Adipocyte (in vitro differentiated cells): Measurements from ENCODE around the gene MAP2K5.
"Not testable (repeated sequence)": the region's sequence is repeated elsewhere in the genome, so short reads cannot be mapped to it uniquely, and the experiment has no call there.

Experiments
- DNase-seq: peaks from one replicate; pipeline ENCODE4 v3.0.0-alpha.2; 2015; ENCODE audit warnings: low read depth
- H3K27me3 ChIP-seq: replicated peaks from 2 replicates; pipeline ENCODE4 v1.7.0; 2013; ENCODE audit warnings: mild to moderate bottlenecking, low read length, moderate library complexity; ENCODE audit not compliant: control insufficient read depth, insufficient read depth
- H3K36me3 ChIP-seq: 2 replicates; pipeline ENCODE4 v1.7.0; 2013; ENCODE audit warnings: low read length, mild to moderate bottlenecking, moderate library complexity; ENCODE audit not compliant: control insufficient read depth, insufficient read depth, severe bottlenecking
- H3K4me1 ChIP-seq: 2 replicates; pipeline ENCODE4 v1.7.0; 2013; ENCODE audit warnings: mild to moderate bottlenecking, low read length, moderate library complexity; ENCODE audit not compliant: control insufficient read depth, insufficient read depth
- H3K4me3 ChIP-seq: 2 replicates; pipeline ENCODE4 v1.7.0; 2013; ENCODE audit warnings: mild to moderate bottlenecking, low read length, moderate library complexity
- H3K9ac ChIP-seq: 2 replicates; pipeline ENCODE4 v1.7.0; 2013; ENCODE audit warnings: mild to moderate bottlenecking, low read length, moderate library complexity
- H3K9me3 ChIP-seq: 2 replicates; pipeline ENCODE4 v1.7.0; 2013; ENCODE audit warnings: mild to moderate bottlenecking, low read length, moderate library complexity; ENCODE audit not compliant: control insufficient read depth

MAP2K5 gene

GRCh38 chr15:67606742-67607141, 64.2 kb downstream of the MAP2K5 start:
- no peak overlapping the region for H3K4me3 ChIP-seq
- DNase-seq, result no peak
- H3K9ac ChIP-seq, result no peak overlapping the region
- no peaks in the 10 kb centered on the region for H3K27me3 ChIP-seq
- H3K36me3 ChIP-seq, result no peaks in the 10 kb centered on the region
- no peaks in the 10 kb centered on the region for H3K4me1 ChIP-seq
- no peaks in the 10 kb centered on the region for H3K9me3 ChIP-seq

GRCh38 chr15:67607329-67607728, 64.8 kb downstream of the MAP2K5 start:
- Histone ChIP-seq H3K4me1 (no peaks in the 10 kb centered on the region), H3K9ac (no peak overlapping the region), H3K36me3 (no peaks in the 10 kb centered on the region), H3K27me3 (no peaks in the 10 kb centered on the region), H3K4me3 (no peak overlapping the region), H3K9me3 (no peaks in the 10 kb centered on the region)
- DNase-seq, result no peak

GRCh38 chr15:67607959-67608637, 65.6 kb downstream of the MAP2K5 start:
- no peak for DNase-seq
- Histone ChIP-seq H3K4me3 (no peak overlapping the region), H3K9me3 (no peaks in the 10 kb centered on the region), H3K36me3 (no peaks in the 10 kb centered on the region), H3K9ac (no peak overlapping the region), H3K4me1 (no peaks in the 10 kb centered on the region), H3K27me3 (no peaks in the 10 kb centered on the region)

- H3K4me1 ChIP-seq, result no peaks in the 10 kb centered on the region
- no peaks in the 10 kb centered on the region for H3K36me3 ChIP-seq
- H3K27me3 ChIP-seq, result no peaks in the 10 kb centered on the region
- no peaks in the 10 kb centered on the region for H3K9me3 ChIP-seq
- no peak overlapping the region for H3K4me3 ChIP-seq
- no peak overlapping the region for H3K9ac ChIP-seq
- no peak for DNase-seq
These were observed 66.1 kb downstream of the MAP2K5 start for GRCh38 chr15:67608638-67608959.

- no peak for DNase-seq
- no peaks in the 10 kb centered on the region for H3K4me1 ChIP-seq
- no peak overlapping the region for H3K4me3 ChIP-seq
- no peaks in the 10 kb centered on the region for H3K36me3 ChIP-seq
- H3K27me3 ChIP-seq, result no peaks in the 10 kb centered on the region
- H3K9ac ChIP-seq, result no peak overlapping the region
- no peaks in the 10 kb centered on the region for H3K9me3 ChIP-seq
These were observed 69.2 kb downstream of the MAP2K5 start for GRCh38 chr15:67611370-67612369.

GRCh38 chr15:67613211-67613610, 70.7 kb downstream of the MAP2K5 start:
- Histone ChIP-seq H3K27me3 (no peaks in the 10 kb centered on the region), H3K9ac (no peak overlapping the region), H3K9me3 (no peaks in the 10 kb centered on the region), H3K4me1 (no peaks in the 10 kb centered on the region), H3K4me3 (no peak overlapping the region), H3K36me3 (peaks cover 6% of the 10 kb centered on the region)
- DNase-seq, result no peak

GRCh38 chr15:67613708-67614107, 71.2 kb downstream of the MAP2K5 start:
- Histone ChIP-seq H3K36me3 (peaks cover 6% of the 10 kb centered on the region), H3K9me3 (no peaks in the 10 kb centered on the region), H3K9ac (no peak overlapping the region), H3K27me3 (no peaks in the 10 kb centered on the region), H3K4me1 (no peaks in the 10 kb centered on the region), H3K4me3 (no peak overlapping the region)
- DNase-seq, result no peak

- not testable (repeated sequence) for H3K27me3 ChIP-seq, H3K4me1 ChIP-seq, H3K9ac ChIP-seq, H3K9me3 ChIP-seq, H3K4me3 ChIP-seq
- peaks cover 11% of the 10 kb centered on the region for H3K36me3 ChIP-seq
- DNase-seq, result peak; percentile 1
These were observed 72.6 kb downstream of the MAP2K5 start for GRCh38 chr15:67615131-67615534.

GRCh38 chr15:67618297-67618696, 75.8 kb downstream of the MAP2K5 start:
- H3K4me1 ChIP-seq, result no peaks in the 10 kb centered on the region
- peaks cover 11% of the 10 kb centered on the region for H3K36me3 ChIP-seq
- H3K27me3 ChIP-seq, result no peaks in the 10 kb centered on the region
- H3K9ac ChIP-seq, result no peak overlapping the region
- no peak overlapping the region for H3K4me3 ChIP-seq
- DNase-seq, result no peak
- no peaks in the 10 kb centered on the region for H3K9me3 ChIP-seq

- Histone ChIP-seq H3K9ac (no peak overlapping the region), H3K9me3 (no peaks in the 10 kb centered on the region), H3K4me1 (no peaks in the 10 kb centered on the region), H3K36me3 (peaks cover 14% of the 10 kb centered on the region), H3K27me3 (no peaks in the 10 kb centered on the region), H3K4me3 (no peak overlapping the region)
- no peak for DNase-seq
These were observed 79.6 kb downstream of the MAP2K5 start for GRCh38 chr15:67622110-67622509.

- Histone ChIP-seq H3K4me3 (no peak overlapping the region), H3K9me3 (no peaks in the 10 kb centered on the region), H3K27me3 (no peaks in the 10 kb centered on the region), H3K9ac (no peak overlapping the region), H3K4me1 (no peaks in the 10 kb centered on the region), H3K36me3 (peaks cover 24% of the 10 kb centered on the region)
- no peak for DNase-seq
These were observed 89.8 kb downstream of the MAP2K5 start for GRCh38 chr15:67632261-67632660.
